OCI-LY3 (cell line): Measurements from ENCODE around the gene ASB13.

Experiments used
- EZH2phosphoT487 ChIP-seq: fragments of 200-600 bp; shearing (Covaris generic); IDR thresholded peaks from 2 replicates; pipeline ENCODE4 v1.6.1; 2018; ENCODE audit warnings: antibody characterized with exemption, mixed run types, low read depth
- TF ChIP-seq, protein P1 (sequence below): fragments of 200-600, 300-600 bp; sonication (generic); IDR thresholded peaks from 2 replicates; pipeline ENCODE4 v1.5.1; 2014; ENCODE audit warnings: antibody characterized with exemption, low read length, low read depth

DNA sequence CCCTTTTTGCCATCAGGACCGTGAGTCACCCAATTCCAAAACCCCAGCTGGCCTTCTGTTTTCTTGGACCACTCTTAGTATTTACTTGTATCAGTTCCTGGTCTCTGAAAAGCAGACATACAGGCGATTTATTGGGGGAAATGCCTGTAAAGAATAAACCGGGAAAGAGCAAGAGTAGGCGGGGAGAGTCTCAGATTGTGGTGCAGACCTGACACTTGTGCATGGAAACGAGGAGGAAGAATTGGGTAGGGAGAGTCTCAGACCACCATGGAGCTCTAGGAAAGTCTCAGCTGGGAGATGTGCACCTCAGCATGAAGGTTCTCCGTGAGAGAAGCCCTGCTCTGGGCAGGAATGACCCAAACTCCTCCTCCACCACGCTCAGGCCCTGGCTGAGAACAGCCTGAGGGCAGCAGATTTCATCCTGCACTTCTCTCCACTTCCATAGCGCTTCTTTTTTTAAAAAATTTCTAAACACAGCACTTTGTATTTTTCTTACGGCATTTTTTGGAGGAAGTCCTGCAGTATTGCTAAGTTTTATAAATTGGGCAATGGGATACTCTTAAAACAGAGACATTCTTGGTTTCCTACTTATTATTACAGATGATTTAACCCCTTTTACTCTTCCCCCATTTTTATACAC lies 12.1 kb upstream of the ASB13 start:
- TF ChIP-seq, protein P1, sequence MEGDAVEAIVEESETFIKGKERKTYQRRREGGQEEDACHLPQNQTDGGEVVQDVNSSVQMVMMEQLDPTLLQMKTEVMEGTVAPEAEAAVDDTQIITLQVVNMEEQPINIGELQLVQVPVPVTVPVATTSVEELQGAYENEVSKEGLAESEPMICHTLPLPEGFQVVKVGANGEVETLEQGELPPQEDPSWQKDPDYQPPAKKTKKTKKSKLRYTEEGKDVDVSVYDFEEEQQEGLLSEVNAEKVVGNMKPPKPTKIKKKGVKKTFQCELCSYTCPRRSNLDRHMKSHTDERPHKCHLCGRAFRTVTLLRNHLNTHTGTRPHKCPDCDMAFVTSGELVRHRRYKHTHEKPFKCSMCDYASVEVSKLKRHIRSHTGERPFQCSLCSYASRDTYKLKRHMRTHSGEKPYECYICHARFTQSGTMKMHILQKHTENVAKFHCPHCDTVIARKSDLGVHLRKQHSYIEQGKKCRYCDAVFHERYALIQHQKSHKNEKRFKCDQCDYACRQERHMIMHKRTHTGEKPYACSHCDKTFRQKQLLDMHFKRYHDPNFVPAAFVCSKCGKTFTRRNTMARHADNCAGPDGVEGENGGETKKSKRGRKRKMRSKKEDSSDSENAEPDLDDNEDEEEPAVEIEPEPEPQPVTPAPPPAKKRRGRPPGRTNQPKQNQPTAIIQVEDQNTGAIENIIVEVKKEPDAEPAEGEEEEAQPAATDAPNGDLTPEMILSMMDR: no peak
- TF ChIP-seq EZH2phosphoT487: no peak
